SHP77 treated with DMSO at 0.1 percent for 48 hours (cell line): ENCODE data around the gene ERF.

Experiments used
- DNase-seq: peaks from one replicate; lab custom pipeline; 2025; lab: John Stamatoyannopoulos, UW

The ERF gene

GRCh38 chr19:42253245-42254088, 1.5 kb downstream of the ERF start:
- DNase-seq, result no peak

- DNase-seq, result no peak
These were observed 2.3 kb downstream of the ERF start for GRCh38 chr19:42252365-42253244.

- no peak for DNase-seq
These were observed 3.2 kb downstream of the ERF start for GRCh38 chr19:42251572-42252358.

- no peak for DNase-seq
These were observed 4.0 kb downstream of the ERF start for GRCh38 chr19:42250666-42251531.

- DNase-seq, result no peak
These were observed 4.7 kb downstream of the ERF start for GRCh38 chr19:42250183-42250665.

- DNase-seq, result no peak
These were observed 5.2 kb downstream of the ERF start for GRCh38 chr19:42249769-42250168.

GRCh38 chr19:42249149-42249750, 5.7 kb downstream of the ERF start:
- no peak for DNase-seq

GRCh38 chr19:42248270-42249148, 6.4 kb downstream of the ERF start:
- DNase-seq, result no peak

- DNase-seq, result no peak
These were observed 7.2 kb downstream of the ERF start for GRCh38 chr19:42247640-42248199.

GRCh38 chr19:42246922-42247639, 7.8 kb downstream of the ERF start:
- DNase-seq, result no peak

GRCh38 chr19:42246143-42246921, 8.6 kb downstream of the ERF start:
- peak; percentile 25 for DNase-seq

GRCh38 chr19:42245231-42245630, 9.7 kb downstream of the ERF start:
- no peak for DNase-seq

- peak; percentile 94 for DNase-seq
These were observed 10.3 kb downstream of the ERF start for GRCh38 chr19:42244347-42245220.

GRCh38 chr19:42242512-42243409, 12.2 kb downstream of the ERF start, which contains the start of gene GSK3A:
Gene GSK3A (minus strand): TSS chr19:42242602. CDS start chr19:42242465, 137 bp downstream.
- DNase-seq, result peak; percentile 100

- DNase-seq, result no peak
These were observed 12.8 kb downstream of the ERF start for GRCh38 chr19:42242069-42242511.

- no peak for DNase-seq
These were observed 13.6 kb downstream of the ERF start for GRCh38 chr19:42241279-42241678.
